Measurements from ENCODE around the gene ARFIP2.

DNA sequence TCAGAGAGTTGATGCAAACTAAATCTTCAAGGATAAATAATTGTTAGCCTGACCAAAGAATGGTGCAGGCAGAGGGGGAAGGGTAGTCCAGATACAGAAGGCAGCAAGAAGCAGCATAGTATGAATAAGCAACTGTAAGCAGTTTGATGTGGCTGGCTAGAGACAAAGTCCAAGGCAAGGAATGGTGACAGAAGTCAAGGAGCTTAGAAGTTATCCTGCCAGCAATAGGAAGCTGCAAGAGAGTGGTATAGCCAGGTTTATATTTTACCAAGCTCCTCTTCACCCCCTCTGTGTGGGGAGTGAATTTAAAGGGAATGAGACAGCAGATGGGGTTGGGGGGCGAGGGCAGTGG lies 22.1 kb downstream of the ARFIP2 start:
- TF ChIP-seq, protein P1, sequence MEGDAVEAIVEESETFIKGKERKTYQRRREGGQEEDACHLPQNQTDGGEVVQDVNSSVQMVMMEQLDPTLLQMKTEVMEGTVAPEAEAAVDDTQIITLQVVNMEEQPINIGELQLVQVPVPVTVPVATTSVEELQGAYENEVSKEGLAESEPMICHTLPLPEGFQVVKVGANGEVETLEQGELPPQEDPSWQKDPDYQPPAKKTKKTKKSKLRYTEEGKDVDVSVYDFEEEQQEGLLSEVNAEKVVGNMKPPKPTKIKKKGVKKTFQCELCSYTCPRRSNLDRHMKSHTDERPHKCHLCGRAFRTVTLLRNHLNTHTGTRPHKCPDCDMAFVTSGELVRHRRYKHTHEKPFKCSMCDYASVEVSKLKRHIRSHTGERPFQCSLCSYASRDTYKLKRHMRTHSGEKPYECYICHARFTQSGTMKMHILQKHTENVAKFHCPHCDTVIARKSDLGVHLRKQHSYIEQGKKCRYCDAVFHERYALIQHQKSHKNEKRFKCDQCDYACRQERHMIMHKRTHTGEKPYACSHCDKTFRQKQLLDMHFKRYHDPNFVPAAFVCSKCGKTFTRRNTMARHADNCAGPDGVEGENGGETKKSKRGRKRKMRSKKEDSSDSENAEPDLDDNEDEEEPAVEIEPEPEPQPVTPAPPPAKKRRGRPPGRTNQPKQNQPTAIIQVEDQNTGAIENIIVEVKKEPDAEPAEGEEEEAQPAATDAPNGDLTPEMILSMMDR (IDR thresholded peaks at IDR 0.05), result no peak
- no peak for TF ChIP-seq POLR2AphosphoS5 (IDR thresholded peaks at IDR 0.05)

Data from transverse colon (tissue), 4 donors.